Activated T-helper 1 cell treated with anti-CD3 and anti-CD28 coated beads, Interleukin-12 subunit alpha, Interleukin-12 subunit beta, Interleukin-2, Interleukin-4 antibody, amounts not matched to agents 30 ng/mL and 10 ng/mL and 1 ng/mL, durations not matched to agents 14 hours and 24 hours and 36 hours (primary cell): ENCODE measurements around the gene RPN1. TPM values are rescaled to one million over a fixed set of nuclear protein-coding genes. Genes with fewer than 3 reads are reported as not detected.

Experiments used
- DNase-seq: peaks from one replicate; pipeline ENCODE4 v3.0.0; 2021; ENCODE audit warnings: low spot score
- H3K27ac Mint-ChIP-seq: one replicate; pipeline ENCODE4 v1.8.0; 2021; ENCODE audit warnings: mild to moderate bottlenecking, mixed read lengths
- H3K27me3 Mint-ChIP-seq: one replicate; pipeline ENCODE4 v1.8.0; 2022; ENCODE audit warnings: mild to moderate bottlenecking, moderate library complexity, mixed read lengths; ENCODE audit not compliant: insufficient read depth
- H3K36me3 Mint-ChIP-seq: one replicate; pipeline ENCODE4 v1.8.0; 2021; ENCODE audit warnings: low read depth, mixed read lengths
- H3K4me1 Mint-ChIP-seq: one replicate; pipeline ENCODE4 v1.8.0; 2021; ENCODE audit warnings: low read depth, mixed read lengths
- H3K4me3 Mint-ChIP-seq: one replicate; pipeline ENCODE4 v1.8.0; 2021; ENCODE audit warnings: mild to moderate bottlenecking, moderate library complexity, mixed read lengths
- H3K9me3 Mint-ChIP-seq: one replicate; pipeline ENCODE4 v1.8.0; 2021; ENCODE audit warnings: mixed read lengths
- intact Hi-C: fragments of 100-400 bp; cut with micrococcal nuclease; formaldehyde crosslinking; loops from one replicate; pipeline ENCODE4 v1.15.1; 2024
- total RNA-seq: library from RNA; stranded (reverse); gene quantifications from 2 replicates; pipeline ENCODE4 v1.2.3, GENCODE V29; 2022

RPN1 gene
- total RNA-seq, 1 donor from 2014 or later = 190 TPM

DNA sequence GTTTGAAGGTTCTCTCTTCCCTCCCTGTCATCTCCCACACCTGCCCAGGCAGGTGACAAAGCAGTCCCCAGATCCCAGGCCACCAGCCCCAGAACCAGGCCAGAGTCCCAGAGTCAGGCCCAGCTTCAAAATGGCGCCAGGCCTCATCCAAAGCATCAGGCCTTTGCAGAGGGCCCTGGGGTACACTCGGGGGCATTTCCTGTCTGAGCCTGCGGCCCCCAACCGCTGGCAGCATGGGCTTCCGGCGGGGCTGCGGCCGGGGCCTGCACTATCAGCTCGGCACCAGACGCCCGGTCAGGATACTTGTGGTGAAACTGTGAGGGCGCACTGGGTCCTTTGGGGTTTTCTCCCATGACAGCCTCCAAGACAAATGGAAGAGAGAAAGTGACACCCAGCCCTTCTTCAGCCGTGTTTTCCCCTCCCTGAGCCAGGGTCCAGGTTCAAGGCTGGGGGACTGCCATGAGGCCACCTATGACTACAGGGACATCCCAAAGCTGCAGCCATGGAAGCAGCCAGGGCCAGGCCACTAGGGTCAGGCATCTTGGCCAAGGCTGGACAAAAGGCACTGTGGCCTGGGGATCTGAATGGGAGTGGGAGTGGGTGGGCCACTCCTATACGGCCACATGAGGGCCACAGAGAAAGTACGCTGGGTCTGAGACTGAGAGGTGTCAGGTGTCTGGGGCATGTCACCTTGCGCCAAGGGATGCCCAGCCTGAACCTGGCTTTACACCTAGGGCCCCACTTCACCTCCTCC lies 33.9 kb downstream of the RPN1 start:
- H3K27me3 Mint-ChIP-seq = no peaks in the 10 kb centered on the region
- no peaks in the 10 kb centered on the region for H3K9me3 Mint-ChIP-seq
- peak overlapping the region; percentile 97 for H3K27ac Mint-ChIP-seq
- DNase-seq = no peak
- peaks cover 29% of the 10 kb centered on the region for H3K36me3 Mint-ChIP-seq
- H3K4me3 Mint-ChIP-seq = peak overlapping the region; percentile 98
- intact Hi-C loops = loop anchor here (1.0 to 5.0 kb wide), 11 partner anchors 34 to 545 kb away; partner anchors contain the start of genes ACAD9, ISY1, RAB7A and RPN1
- H3K4me1 Mint-ChIP-seq = peaks cover 29% of the 10 kb centered on the region

DNA sequence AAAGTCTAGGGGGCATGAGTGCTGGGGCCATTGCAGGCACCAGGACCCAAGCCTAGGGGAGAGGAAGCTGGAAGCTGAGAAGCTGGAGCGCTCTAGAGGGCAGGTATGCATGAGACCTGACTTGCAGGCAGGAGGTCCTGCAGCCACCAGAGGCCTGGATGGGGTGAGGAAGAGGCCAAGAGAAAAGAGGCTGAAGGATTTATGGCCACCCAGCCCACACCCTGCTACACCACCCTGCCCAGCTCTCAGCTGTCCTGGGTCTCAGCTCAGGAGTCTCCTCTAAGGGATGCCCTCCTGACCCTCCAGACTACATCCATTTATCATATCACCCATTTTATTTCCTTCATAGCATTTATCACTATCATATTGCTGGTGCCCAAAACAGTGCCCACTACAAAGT lies 36.5 kb downstream of the RPN1 start:
- no peak for DNase-seq
- peaks cover 10% of the 10 kb centered on the region for H3K4me1 Mint-ChIP-seq
- intact Hi-C loops = no loop called here
- H3K9me3 Mint-ChIP-seq = no peaks in the 10 kb centered on the region
- no peaks in the 10 kb centered on the region for H3K27me3 Mint-ChIP-seq
- H3K27ac Mint-ChIP-seq = no peak overlapping the region
- H3K36me3 Mint-ChIP-seq = peaks cover 12% of the 10 kb centered on the region
- no peak overlapping the region for H3K4me3 Mint-ChIP-seq

- no peak overlapping the region for H3K27ac Mint-ChIP-seq
- H3K27me3 Mint-ChIP-seq = no peaks in the 10 kb centered on the region
- intact Hi-C loops = no loop called here
- DNase-seq = no peak
- H3K36me3 Mint-ChIP-seq = peaks cover 4% of the 10 kb centered on the region
- no peak overlapping the region for H3K4me3 Mint-ChIP-seq
- no peaks in the 10 kb centered on the region for H3K9me3 Mint-ChIP-seq
- H3K4me1 Mint-ChIP-seq = peaks cover 2% of the 10 kb centered on the region
Observed at GRCh38 chr3:128613083-128613829, 37.4 kb downstream of the RPN1 start.

DNA sequence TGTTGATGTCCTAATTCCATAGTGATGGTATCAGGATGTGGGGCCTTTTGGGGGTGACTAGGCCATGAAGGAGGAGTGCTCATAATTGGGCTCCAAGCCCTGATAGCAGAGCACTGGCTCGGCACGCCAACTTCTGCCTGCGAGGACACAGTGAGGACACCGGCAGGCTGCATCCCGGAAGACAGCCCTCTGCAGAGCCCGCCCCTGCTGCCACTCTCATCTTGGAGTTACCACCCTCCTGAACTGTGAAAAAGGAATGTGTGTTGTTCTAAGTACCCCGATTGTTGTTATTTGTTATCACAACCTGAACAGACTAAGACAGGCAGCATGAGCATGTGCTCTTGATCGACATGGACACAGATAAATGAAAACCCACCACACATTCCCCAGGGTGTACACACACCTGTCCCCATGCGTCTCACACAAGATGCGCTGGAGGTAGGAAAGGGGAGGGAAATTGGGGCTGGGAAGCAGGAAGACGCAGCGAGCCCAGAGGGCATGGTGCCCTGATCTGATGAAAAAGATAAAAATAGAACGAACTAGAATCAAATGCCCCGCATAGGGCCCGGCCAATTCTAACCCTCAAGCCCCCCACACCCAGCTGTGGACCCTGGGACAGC lies 40.1 kb downstream of the RPN1 start:
- H3K4me3 Mint-ChIP-seq = no peak overlapping the region
- no peaks in the 10 kb centered on the region for H3K4me1 Mint-ChIP-seq
- H3K36me3 Mint-ChIP-seq = no peaks in the 10 kb centered on the region
- peaks cover 8% of the 10 kb centered on the region for H3K27me3 Mint-ChIP-seq
- no peaks in the 10 kb centered on the region for H3K9me3 Mint-ChIP-seq
- intact Hi-C loops = no loop called here
- DNase-seq = no peak
- H3K27ac Mint-ChIP-seq = no peak overlapping the region

GRCh38 chr3:128609294-128609693 lies 41.3 kb downstream of the RPN1 start:
- Mint-ChIP-seq H3K36me3 (no peaks in the 10 kb centered on the region), H3K4me3 (no peak overlapping the region), H3K27me3 (peaks cover 12% of the 10 kb centered on the region), H3K4me1 (no peaks in the 10 kb centered on the region), H3K9me3 (no peaks in the 10 kb centered on the region), H3K27ac (no peak overlapping the region)
- no peak for DNase-seq
- intact Hi-C loops = loop anchor here (2.0 kb wide), 1 partner anchor 36 kb away; no protein-coding TSS in a partner anchor

DNA sequence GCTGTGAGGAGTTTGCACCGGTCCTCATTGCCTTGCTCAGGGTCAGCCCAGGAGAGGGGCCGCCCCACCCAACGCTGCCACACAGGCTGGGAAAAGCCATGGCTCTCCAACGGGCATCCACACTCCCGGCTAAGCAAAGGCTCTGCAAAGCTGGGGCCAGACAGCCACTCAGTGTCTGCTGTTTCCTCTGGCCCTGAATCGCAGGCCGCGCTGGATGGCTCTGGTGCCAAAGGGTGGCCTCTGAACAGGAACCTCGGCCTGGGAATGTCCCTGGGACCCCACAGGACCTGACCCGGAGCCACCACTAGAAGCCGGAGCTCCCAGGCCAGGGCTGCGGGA lies 42.9 kb downstream of the RPN1 start:
- intact Hi-C loops = loop anchor here (1.0 to 2.0 kb wide), 3 partner anchors 35 to 181 kb away; no protein-coding TSS in a partner anchor
- no peaks in the 10 kb centered on the region for H3K36me3 Mint-ChIP-seq
- H3K4me1 Mint-ChIP-seq = no peaks in the 10 kb centered on the region
- no peaks in the 10 kb centered on the region for H3K9me3 Mint-ChIP-seq
- peaks cover 12% of the 10 kb centered on the region for H3K27me3 Mint-ChIP-seq
- H3K4me3 Mint-ChIP-seq = no peak overlapping the region
- no peak overlapping the region for H3K27ac Mint-ChIP-seq
- no peak for DNase-seq

GRCh38 chr3:128606094-128606493 lies 44.5 kb downstream of the RPN1 start:
- DNase-seq = no peak
- Mint-ChIP-seq H3K27me3 (peaks cover 12% of the 10 kb centered on the region), H3K27ac (no peak overlapping the region), H3K9me3 (no peaks in the 10 kb centered on the region), H3K4me3 (no peak overlapping the region), H3K36me3 (no peaks in the 10 kb centered on the region), H3K4me1 (no peaks in the 10 kb centered on the region)
- intact Hi-C loops = no loop called here

- DNase-seq = no peak
- H3K4me1 Mint-ChIP-seq = no peaks in the 10 kb centered on the region
- H3K9me3 Mint-ChIP-seq = no peaks in the 10 kb centered on the region
- intact Hi-C loops = no loop called here
- H3K4me3 Mint-ChIP-seq = no peak overlapping the region
- H3K27me3 Mint-ChIP-seq = peaks cover 12% of the 10 kb centered on the region
- no peak overlapping the region for H3K27ac Mint-ChIP-seq
- H3K36me3 Mint-ChIP-seq = no peaks in the 10 kb centered on the region
Observed at GRCh38 chr3:128605091-128606046, 45.2 kb downstream of the RPN1 start.

- Mint-ChIP-seq H3K27me3 (peaks cover 12% of the 10 kb centered on the region), H3K4me1 (no peaks in the 10 kb centered on the region), H3K27ac (no peak overlapping the region), H3K9me3 (no peaks in the 10 kb centered on the region), H3K36me3 (no peaks in the 10 kb centered on the region), H3K4me3 (no peak overlapping the region)
- intact Hi-C loops = no loop called here
- DNase-seq = no peak
Observed at GRCh38 chr3:128603811-128604775, 46.5 kb downstream of the RPN1 start.

DNA sequence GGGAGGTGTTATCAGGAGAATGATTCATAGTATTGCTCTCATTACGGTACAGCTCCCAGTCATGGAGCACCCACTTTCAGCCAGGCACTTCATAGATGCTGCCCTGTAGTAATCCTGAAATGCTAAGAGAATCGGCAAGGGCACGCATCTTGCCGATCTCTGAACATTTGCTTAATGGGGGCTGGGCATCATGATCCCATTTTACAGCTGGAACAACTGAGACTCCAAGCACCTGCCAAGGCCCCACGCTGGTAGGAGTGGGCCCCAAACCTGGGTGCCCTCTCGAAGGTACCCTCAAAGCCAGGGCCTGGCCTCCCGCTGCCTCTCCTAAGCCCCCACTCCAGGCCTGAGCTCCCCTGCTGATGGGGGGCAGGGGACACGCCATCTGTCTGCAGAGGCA lies 47.3 kb downstream of the RPN1 start:
- intact Hi-C loops = no loop called here
- Mint-ChIP-seq H3K27me3 (peaks cover 12% of the 10 kb centered on the region), H3K4me1 (no peaks in the 10 kb centered on the region), H3K27ac (no peak overlapping the region), H3K9me3 (no peaks in the 10 kb centered on the region), H3K36me3 (no peaks in the 10 kb centered on the region), H3K4me3 (no peak overlapping the region)
- DNase-seq = no peak

- H3K4me3 Mint-ChIP-seq = no peak overlapping the region
- intact Hi-C loops = no loop called here
- DNase-seq = no peak
- no peak overlapping the region for H3K27ac Mint-ChIP-seq
- no peaks in the 10 kb centered on the region for H3K9me3 Mint-ChIP-seq
- H3K27me3 Mint-ChIP-seq = no peaks in the 10 kb centered on the region
- H3K4me1 Mint-ChIP-seq = peaks cover 13% of the 10 kb centered on the region
- no peaks in the 10 kb centered on the region for H3K36me3 Mint-ChIP-seq
Observed at GRCh38 chr3:128598884-128599664, 51.5 kb downstream of the RPN1 start.
